Panc1 (cell line): Measurements from ENCODE around the gene TCEA3.

Experiments
- CTCF ChIP-seq: fragments of 450-650 bp; IDR thresholded peaks from 2 replicates; pipeline ENCODE4 v1.5.1; 2017; ENCODE audit warnings: mild to moderate bottlenecking
- POLR2AphosphoS5 ChIP-seq: IDR thresholded peaks from 2 replicates; pipeline ENCODE4 v1.6.1; 2012; ENCODE audit warnings: mild to moderate bottlenecking, low read depth, low read length, moderate library complexity
- REST ChIP-seq, 2 experiments: IDR thresholded peaks; 2 replicates each; pipeline ENCODE4 v1.6.1; 2011 to 2012; ENCODE audit warnings: low read depth in 2 of 2, control low read depth in 1 of 2, low read length in 1 of 2, mild to moderate bottlenecking in 1 of 2, moderate library complexity in 1 of 2; ENCODE audit not compliant: insufficient read depth in 1 of 2

GRCh38 chr1:23385119-23385621 lies 39.4 kb downstream of the TCEA3 start:
- TF ChIP-seq CTCF (no peak), REST (IDR thresholded peaks at IDR 0.05; ENCODE audit: insufficient read depth in 1 of 2, low read depth in 2 of 2, low read length in 1 of 2) (no peak), POLR2AphosphoS5 (no peak)
